Tibial nerve (tissue), 3 donors: ENCODE data around the gene KIF1B.

Source experiments
- CTCF ChIP-seq, 5 experiments: fragments of 200-600 bp in 3 of 5; fragments of 450-650 bp in 2 of 5; sonication (generic) in 3 of 5; IDR thresholded peaks; one replicate each; pipeline ENCODE4 v1.5.1; 2016 to 2019; ENCODE audit warnings: antibody characterized with exemption in 5 of 5, mild to moderate bottlenecking in 3 of 5, moderate library complexity in 2 of 5
- POLR2A ChIP-seq, 2 donors: fragments of 450-650 bp; IDR thresholded peaks; one replicate each; pipeline ENCODE4 v1.6.1; 2017; ENCODE audit warnings: antibody characterized with exemption in 2 of 2, mild to moderate bottlenecking in 2 of 2, moderate library complexity in 2 of 2

DNA sequence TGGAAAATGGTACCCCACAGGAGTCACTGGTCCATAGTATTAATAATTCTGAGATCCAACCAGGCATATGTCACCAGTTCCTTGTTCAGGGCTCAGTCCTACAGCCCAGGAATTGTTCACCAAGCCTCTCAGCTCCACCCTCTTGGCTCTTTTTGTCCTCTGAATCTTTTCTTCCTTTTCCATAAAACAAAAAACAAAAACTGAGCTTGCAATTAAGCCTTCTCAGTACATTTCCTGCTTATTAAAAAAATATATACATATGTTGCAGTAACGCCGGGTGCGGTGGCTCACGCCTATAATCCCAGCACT lies 23.4 kb upstream of the KIF1B start:
- TF ChIP-seq POLR2A (IDR thresholded peaks at IDR 0.05) (no peak), CTCF (IDR thresholded peaks at IDR 0.05) (no peak)
